ENCODE data around the gene TBX4.

Gene TBX4

GRCh38 chr17:61470530-61471136, 18.4 kb downstream of the TBX4 start:
- Histone ChIP-seq H3K79me2 (ENCODE audit: insufficient read depth, low read length) (no peaks in the 10 kb centered on the region), H3K4me3 (ENCODE audit: insufficient read depth, low read length, poor library complexity, severe bottlenecking) (no peak overlapping the region), H3K4me2 (ENCODE audit: low read depth, low read length, poor library complexity, severe bottlenecking) (no peak overlapping the region), H3K36me3 (ENCODE audit: low read length) (no peaks in the 10 kb centered on the region), H3K9ac (ENCODE audit: low read length) (no peak overlapping the region), H3K27me3 (ENCODE audit: low read length) (no peaks in the 10 kb centered on the region), H4K20me1 (ENCODE audit: low read depth, low read length) (no peaks in the 10 kb centered on the region), H3F3A (ENCODE audit: insufficient read depth) (no peaks in the 10 kb centered on the region), H3K27ac (ENCODE audit: low read depth, low read length) (no peak overlapping the region), H3K9me2 (replicated peaks; ENCODE audit: insufficient read depth, low read length) (no peaks in the 10 kb centered on the region), H3K9me3 (ENCODE audit: insufficient read depth, low read length) (no peaks in the 10 kb centered on the region), H2AFZ (ENCODE audit: low read depth, low read length, severe bottlenecking) (no peak overlapping the region)
- no peak for TF ChIP-seq CTCF (IDR thresholded peaks at IDR 0.05; ENCODE audit: insufficient read depth, low read length, poor library complexity, severe bottlenecking)
- TF ChIP-seq EZH2phosphoT487 (conservative IDR thresholded peaks at IDR 0.05; ENCODE audit: low read length): no peak

- no peaks in the 10 kb centered on the region for H3K9me2 ChIP-seq (replicated peaks; ENCODE audit: insufficient read depth, low read length)
- H2AFZ ChIP-seq (ENCODE audit: low read depth, low read length, severe bottlenecking): no peak overlapping the region
- H4K20me1 ChIP-seq (ENCODE audit: low read depth, low read length): no peaks in the 10 kb centered on the region
- H3K27me3 ChIP-seq (ENCODE audit: low read length): no peaks in the 10 kb centered on the region
- H3F3A ChIP-seq (ENCODE audit: insufficient read depth): no peaks in the 10 kb centered on the region
- no peak overlapping the region for H3K27ac ChIP-seq (ENCODE audit: low read depth, low read length)
- H3K4me2 ChIP-seq (ENCODE audit: low read depth, low read length, poor library complexity, severe bottlenecking): no peak overlapping the region
- TF ChIP-seq EZH2phosphoT487 (conservative IDR thresholded peaks at IDR 0.05; ENCODE audit: low read length): no peak
- TF ChIP-seq CTCF (IDR thresholded peaks at IDR 0.05; ENCODE audit: insufficient read depth, low read length, poor library complexity, severe bottlenecking): no peak
- H3K4me3 ChIP-seq (ENCODE audit: insufficient read depth, low read length, poor library complexity, severe bottlenecking): no peak overlapping the region
- no peak overlapping the region for H3K9ac ChIP-seq (ENCODE audit: low read length)
- no peaks in the 10 kb centered on the region for H3K9me3 ChIP-seq (ENCODE audit: insufficient read depth, low read length)
- no peaks in the 10 kb centered on the region for H3K36me3 ChIP-seq (ENCODE audit: low read length)
- no peaks in the 10 kb centered on the region for H3K79me2 ChIP-seq (ENCODE audit: insufficient read depth, low read length)
Measured at GRCh38 chr17:61474235-61474927, 22.2 kb downstream of the TBX4 start.

GRCh38 chr17:61474934-61475333, 22.7 kb downstream of the TBX4 start:
- H3K27ac ChIP-seq (ENCODE audit: low read depth, low read length): no peak overlapping the region
- H3K27me3 ChIP-seq (ENCODE audit: low read length): no peaks in the 10 kb centered on the region
- no peak overlapping the region for H3K4me3 ChIP-seq (ENCODE audit: insufficient read depth, low read length, poor library complexity, severe bottlenecking)
- H3K36me3 ChIP-seq (ENCODE audit: low read length): no peaks in the 10 kb centered on the region
- no peak overlapping the region for H3K9ac ChIP-seq (ENCODE audit: low read length)
- no peaks in the 10 kb centered on the region for H4K20me1 ChIP-seq (ENCODE audit: low read depth, low read length)
- TF ChIP-seq CTCF (IDR thresholded peaks at IDR 0.05; ENCODE audit: insufficient read depth, low read length, poor library complexity, severe bottlenecking) (no peak), EZH2phosphoT487 (conservative IDR thresholded peaks at IDR 0.05; ENCODE audit: low read length) (no peak)
- H3K4me2 ChIP-seq (ENCODE audit: low read depth, low read length, poor library complexity, severe bottlenecking): no peak overlapping the region
- no peaks in the 10 kb centered on the region for H3K9me2 ChIP-seq (replicated peaks; ENCODE audit: insufficient read depth, low read length)
- no peak overlapping the region for H2AFZ ChIP-seq (ENCODE audit: low read depth, low read length, severe bottlenecking)
- H3K79me2 ChIP-seq (ENCODE audit: insufficient read depth, low read length): no peaks in the 10 kb centered on the region
- H3K9me3 ChIP-seq (ENCODE audit: insufficient read depth, low read length): no peaks in the 10 kb centered on the region
- H3F3A ChIP-seq (ENCODE audit: insufficient read depth): no peaks in the 10 kb centered on the region
